Liver (tissue), 9 donors: Measurements from ENCODE around the gene TGFBR3. TPM values are rescaled to one million over a fixed set of nuclear protein-coding genes. Genes with fewer than 3 reads are reported as not detected.

Experiments used
- DNase-seq: peaks from one replicate; pipeline ENCODE4 v3.0.0-alpha.2; 2017; ENCODE audit warnings: low spot score
- H3K27ac ChIP-seq, 2 donors: one replicate each; pipeline ENCODE4 v1.7.0; 2013; ENCODE audit warnings: inconsistent platforms in 2 of 2, low read length in 2 of 2, control low read depth in 1 of 2, low read depth in 1 of 2, mild to moderate bottlenecking in 1 of 2
- H3K27me3 ChIP-seq, 4 donors: one replicate each; pipeline versions ENCODE4 v1.6.1 to v1.7.0; 2013; ENCODE audit warnings: low read length in 3 of 4, inconsistent platforms in 1 of 4, mild to moderate bottlenecking in 1 of 4, moderate library complexity in 1 of 4; ENCODE audit not compliant: control insufficient read depth in 4 of 4, insufficient read depth in 4 of 4
- H3K36me3 ChIP-seq, 4 donors: one replicate each; pipeline versions ENCODE4 v1.6.1 to v1.7.0; 2013; ENCODE audit warnings: low read length in 3 of 4, mild to moderate bottlenecking in 3 of 4, low read depth in 1 of 4, moderate library complexity in 1 of 4; ENCODE audit not compliant: control insufficient read depth in 4 of 4, insufficient read depth in 3 of 4
- H3K4me1 ChIP-seq, 4 donors: one replicate each; pipeline versions ENCODE4 v1.6.1 to v1.7.0; 2013; ENCODE audit warnings: low read length in 3 of 4, mild to moderate bottlenecking in 3 of 4, moderate library complexity in 1 of 4; ENCODE audit not compliant: control insufficient read depth in 4 of 4, insufficient read depth in 4 of 4
- H3K4me3 ChIP-seq, 3 donors: one replicate each; pipeline versions ENCODE4 v1.6.1 to v1.7.0; 2013; ENCODE audit warnings: low read length in 3 of 3, control low read depth in 1 of 3, low read depth in 1 of 3, mild to moderate bottlenecking in 1 of 3
- H3K9ac ChIP-seq, 2 donors: one replicate each; pipeline ENCODE4 v1.7.0; 2013; ENCODE audit warnings: low read length in 2 of 2, mild to moderate bottlenecking in 2 of 2, moderate library complexity in 2 of 2, control low read depth in 1 of 2, low read depth in 1 of 2
- H3K9me3 ChIP-seq, 4 donors: one replicate each; pipeline versions ENCODE4 v1.6.1 to v1.7.0; 2013; ENCODE audit warnings: low read length in 3 of 4; ENCODE audit not compliant: control insufficient read depth in 4 of 4
- ATF3 ChIP-seq: IDR thresholded peaks from 2 replicates; pipeline ENCODE4 v1.6.1; 2016; ENCODE audit warnings: antibody characterized with exemption
- EGR1 ChIP-seq, 2 donors: IDR thresholded peaks; 2 replicates each; pipeline ENCODE4 v1.6.1; 2016 to 2018; ENCODE audit warnings: antibody characterized with exemption in 2 of 2, low read depth in 2 of 2
- FOXA1 ChIP-seq: IDR thresholded peaks from 2 replicates; pipeline ENCODE4 v1.6.1; 2016; ENCODE audit warnings: antibody characterized with exemption
- FOXA2 ChIP-seq: IDR thresholded peaks from 2 replicates; pipeline ENCODE4 v1.6.1; 2016; ENCODE audit warnings: antibody characterized with exemption
- GABPA ChIP-seq, 2 donors: IDR thresholded peaks in 1 of 2; conservative IDR thresholded peaks in 1 of 2; 2 replicates each; pipeline ENCODE4 v1.6.1; 2016; ENCODE audit warnings: antibody characterized with exemption in 2 of 2, mild to moderate bottlenecking in 1 of 2, moderate library complexity in 1 of 2
- HNF4A ChIP-seq, 2 donors: conservative IDR thresholded peaks; 2 replicates each; pipeline ENCODE4 v1.6.1; 2016; ENCODE audit warnings: antibody characterized with exemption in 2 of 2, mild to moderate bottlenecking in 2 of 2
- HNF4G ChIP-seq: IDR thresholded peaks from 2 replicates; pipeline ENCODE4 v1.6.1; 2016; ENCODE audit warnings: antibody characterized with exemption
- JUND ChIP-seq, 2 donors: IDR thresholded peaks; 2 replicates each; pipeline ENCODE4 v1.6.1; 2016; ENCODE audit warnings: antibody characterized with exemption in 2 of 2
- MAX ChIP-seq: IDR thresholded peaks from 2 replicates; pipeline ENCODE4 v1.6.1; 2016; ENCODE audit warnings: antibody characterized with exemption
- NR2F2 ChIP-seq: IDR thresholded peaks from 2 replicates; pipeline ENCODE4 v1.6.1; 2016; ENCODE audit warnings: antibody characterized with exemption
- RXRA ChIP-seq, 2 donors: IDR thresholded peaks; 2 replicates each; pipeline ENCODE4 v1.6.1; 2017 to 2018; ENCODE audit warnings: antibody characterized with exemption in 2 of 2, mild to moderate bottlenecking in 1 of 2
- SP1 ChIP-seq: IDR thresholded peaks from 2 replicates; pipeline ENCODE4 v1.6.1; 2018; ENCODE audit warnings: antibody characterized with exemption, mild to moderate bottlenecking
- TAF1 ChIP-seq: conservative IDR thresholded peaks from 2 replicates; pipeline ENCODE4 v1.6.1; 2016; ENCODE audit warnings: antibody characterized with exemption, mild to moderate bottlenecking
- YY1 ChIP-seq: IDR thresholded peaks from 2 replicates; pipeline ENCODE4 v1.6.1; 2016; ENCODE audit warnings: antibody characterized with exemption, mild to moderate bottlenecking
- ZBTB33 ChIP-seq: IDR thresholded peaks from 2 replicates; pipeline ENCODE4 v1.6.1; 2016; ENCODE audit warnings: antibody characterized with exemption
- WGBS: extraction: QIAGEN DNeasy Blood & Tissue Kit; methylation state at CpG from one replicate; pipeline ENCODE4 v1.1.7; 2013; 5-methylcytosine and 5-hydroxymethylcytosine counted together
- polyA plus RNA-seq, 2 donors: library from polyadenylated mRNA; stranded (reverse) in 1 of 2; unstranded in 1 of 2; fragments of 200-250 nt in 1 of 2; fragments of >200 nt in 1 of 2; fragmentation: Nextera tagmentation in 1 of 2; extraction: Ambion mirVana in 1 of 2; gene quantifications; one replicate each; pipeline versions ENCODE4 v1.2.1 to v1.2.3, GENCODE V29; 2013 to 2015
- total RNA-seq, 2 donors: library from RNA; depleted of rRNA; stranded (reverse); fragments of >200 nt; gene quantifications; one replicate each; pipeline ENCODE4 v1.2.3, GENCODE V29; 2014
- TF ChIP-seq, protein P1 (sequence below): IDR thresholded peaks from 2 replicates; pipeline ENCODE4 v1.6.1; 2016; ENCODE audit warnings: antibody characterized with exemption, mild to moderate bottlenecking
- donor health status: healthy.
- donor health status: healthy.
- donor health status: healthy.
- donor health status: healthy.
- donor health status: healthy.

Gene TGFBR3
- total and polyA plus RNA-seq, 4 donors, result 6.1 to 19.3 (median 9.9) TPM

DNA sequence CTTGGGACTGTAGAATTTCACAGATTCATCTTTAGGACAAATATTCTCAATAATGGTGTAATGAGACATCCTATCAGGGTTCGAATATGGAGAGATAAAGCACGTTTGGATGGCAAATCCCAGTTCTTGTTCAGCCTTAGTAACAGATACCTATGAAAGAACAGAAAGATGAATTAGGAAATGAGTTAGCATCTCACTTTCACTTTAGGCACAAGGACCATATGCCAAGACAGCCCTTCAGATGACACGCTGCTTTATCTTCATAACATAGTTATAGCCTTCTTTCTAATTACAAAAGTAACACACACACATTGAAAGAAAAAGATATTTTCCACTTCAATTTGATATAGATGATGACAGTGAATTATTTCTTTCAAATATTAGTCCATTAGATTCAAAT lies 173.6 kb downstream of the TGFBR3 start:
- TF ChIP-seq SP1 (no peak), GABPA (IDR thresholded peaks at IDR 0.05 in 1 of 2, conservative IDR thresholded peaks at IDR 0.05 in 1 of 2) (no peak)
- no peaks in the 10 kb centered on the region for H3K9me3 ChIP-seq
- no peaks in the 10 kb centered on the region for H3K4me1 ChIP-seq
- no peaks in the 10 kb centered on the region for H3K27me3 ChIP-seq
- no peak for DNase-seq
- H3K27ac ChIP-seq, result no peak overlapping the region
- no peak overlapping the region for H3K4me3 ChIP-seq
- WGBS, result 72% methylated on average over 3 of the region's 3 CpGs
- no peak overlapping the region for H3K9ac ChIP-seq
- H3K36me3 ChIP-seq, result peaks cover 1 to 27% (median 27%) of the 10 kb centered on the region in 4 donors

GRCh38 chr1:91711504-91712247 lies 174.3 kb downstream of the TGFBR3 start:
- Histone ChIP-seq H3K36me3 (peaks cover 4 to 33% (median 30%) of the 10 kb centered on the region in 4 donors), H3K9me3 (no peaks in the 10 kb centered on the region), H3K27me3 (no peaks in the 10 kb centered on the region), H3K4me1 (no peaks in the 10 kb centered on the region), H3K4me3 (no peak overlapping the region), H3K9ac (no peak overlapping the region), H3K27ac (no peak overlapping the region)
- no peak for DNase-seq
- TF ChIP-seq FOXA2, result no peak
- no peak for TF ChIP-seq SP1
- TF ChIP-seq GABPA (IDR thresholded peaks at IDR 0.05 in 1 of 2, conservative IDR thresholded peaks at IDR 0.05 in 1 of 2), result no peak
- no peak for TF ChIP-seq RXRA (IDR thresholded peaks at IDR 0.05)
- TF ChIP-seq FOXA1, result no peak
- TF ChIP-seq, protein P1, sequence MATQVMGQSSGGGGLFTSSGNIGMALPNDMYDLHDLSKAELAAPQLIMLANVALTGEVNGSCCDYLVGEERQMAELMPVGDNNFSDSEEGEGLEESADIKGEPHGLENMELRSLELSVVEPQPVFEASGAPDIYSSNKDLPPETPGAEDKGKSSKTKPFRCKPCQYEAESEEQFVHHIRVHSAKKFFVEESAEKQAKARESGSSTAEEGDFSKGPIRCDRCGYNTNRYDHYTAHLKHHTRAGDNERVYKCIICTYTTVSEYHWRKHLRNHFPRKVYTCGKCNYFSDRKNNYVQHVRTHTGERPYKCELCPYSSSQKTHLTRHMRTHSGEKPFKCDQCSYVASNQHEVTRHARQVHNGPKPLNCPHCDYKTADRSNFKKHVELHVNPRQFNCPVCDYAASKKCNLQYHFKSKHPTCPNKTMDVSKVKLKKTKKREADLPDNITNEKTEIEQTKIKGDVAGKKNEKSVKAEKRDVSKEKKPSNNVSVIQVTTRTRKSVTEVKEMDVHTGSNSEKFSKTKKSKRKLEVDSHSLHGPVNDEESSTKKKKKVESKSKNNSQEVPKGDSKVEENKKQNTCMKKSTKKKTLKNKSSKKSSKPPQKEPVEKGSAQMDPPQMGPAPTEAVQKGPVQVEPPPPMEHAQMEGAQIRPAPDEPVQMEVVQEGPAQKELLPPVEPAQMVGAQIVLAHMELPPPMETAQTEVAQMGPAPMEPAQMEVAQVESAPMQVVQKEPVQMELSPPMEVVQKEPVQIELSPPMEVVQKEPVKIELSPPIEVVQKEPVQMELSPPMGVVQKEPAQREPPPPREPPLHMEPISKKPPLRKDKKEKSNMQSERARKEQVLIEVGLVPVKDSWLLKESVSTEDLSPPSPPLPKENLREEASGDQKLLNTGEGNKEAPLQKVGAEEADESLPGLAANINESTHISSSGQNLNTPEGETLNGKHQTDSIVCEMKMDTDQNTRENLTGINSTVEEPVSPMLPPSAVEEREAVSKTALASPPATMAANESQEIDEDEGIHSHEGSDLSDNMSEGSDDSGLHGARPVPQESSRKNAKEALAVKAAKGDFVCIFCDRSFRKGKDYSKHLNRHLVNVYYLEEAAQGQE, result no peak
- no peak for TF ChIP-seq YY1
- 90% methylated on average over 5 of the region's 5 CpGs for WGBS

GRCh38 chr1:91710261-91710660 lies 175.7 kb downstream of the TGFBR3 start:
- no peak for DNase-seq
- H3K27me3 ChIP-seq, result no peaks in the 10 kb centered on the region
- no peak overlapping the region for H3K4me3 ChIP-seq
- H3K9ac ChIP-seq, result no peak overlapping the region
- no peaks in the 10 kb centered on the region for H3K4me1 ChIP-seq
- 67% methylated on average over 4 of the region's 4 CpGs for WGBS
- TF ChIP-seq HNF4A (conservative IDR thresholded peaks at IDR 0.05), result no peak
- no peak for TF ChIP-seq ZBTB33
- TF ChIP-seq NR2F2, result no peak
- TF ChIP-seq FOXA2, result no peak
- TF ChIP-seq ATF3, result no peak
- TF ChIP-seq JUND (IDR thresholded peaks at IDR 0.05), result no peak
- no peak for TF ChIP-seq EGR1 (IDR thresholded peaks at IDR 0.05; ENCODE audit: low read depth in 2 of 2)
- no peak for TF ChIP-seq HNF4G
- no peak for TF ChIP-seq TAF1
- no peak for TF ChIP-seq FOXA1
- TF ChIP-seq MAX, result no peak
- TF ChIP-seq GABPA (IDR thresholded peaks at IDR 0.05 in 1 of 2, conservative IDR thresholded peaks at IDR 0.05 in 1 of 2), result no peak
- no peak overlapping the region for H3K27ac ChIP-seq
- no peaks in the 10 kb centered on the region for H3K9me3 ChIP-seq
- H3K36me3 ChIP-seq, result peaks cover 4 to 31% (median 26%) of the 10 kb centered on the region in 4 donors
